HepG2 (cell line): ENCODE measurements around the gene URB1. TPM values are rescaled to one million over a fixed set of nuclear protein-coding genes. Genes with fewer than 3 reads are reported as not detected.

Experiments used
- ATAC-seq: fragments of 200-7000 bp; cut with Tn5 transposase; 3 replicates; pipeline ENCODE4 v1.9.1; 2020; ENCODE audit warnings: mild to moderate bottlenecking, moderate library complexity
- BruUV-seq: library from RNA; stranded (reverse); fragments of 400-500 nt; replicated peaks from 2 replicates; lab custom pipeline; 2021; lab: Mats Ljungman, UMichigan
- CTCF ChIA-PET: fragments of 300-600 bp; formaldehyde crosslinking; extraction: SDS; loops from one replicate; lab custom pipeline; 2021; ENCODE audit warnings: low total read pairs, inconsistent platforms, low intra/inter-chr PET ratio; lab: Yijun Ruan, JAX
- POLR2A ChIA-PET: fragments of 350-600 bp; sonication (Branson Sonifier 250); formaldehyde crosslinking; loops from one replicate; lab custom pipeline; 2020; ENCODE audit warnings: antibody characterized with exemption, inconsistent platforms; lab: Yijun Ruan, JAX
- DNase-seq: peaks from one replicate; pipeline ENCODE4 v3.0.0-alpha.2; 2015; ENCODE audit warnings: low spot score
- FAIRE-seq: peaks from 3 replicates; lab custom pipeline; 2011; peaks lifted over from hg19 to GRCh38; lab: Jason Lieb, UNC
- H2AFZ ChIP-seq: one replicate; pipeline ENCODE4 v1.6.1; 2011; ENCODE audit warnings: low read length, inconsistent platforms
- H3K27ac ChIP-seq: fragments of 300-600 bp; 3 replicates; pipeline ENCODE4 v1.8.0; 2011; ENCODE audit warnings: mixed run types, mild to moderate bottlenecking, mixed read lengths, low read length, inconsistent platforms; ENCODE audit not compliant: insufficient read depth; ENCODE audit errors: extremely low read length
- H3K27me3 ChIP-seq, 2 experiments: fragments of 200-600 bp in 1 of 2; 2 replicates in 1 of 2; 3 replicates in 1 of 2; pipeline versions ENCODE4 v1.6.0 to v1.8.0; 2011; ENCODE audit warnings: low read length in 2 of 2, mild to moderate bottlenecking in 2 of 2, moderate library complexity in 2 of 2, inconsistent platforms in 1 of 2; ENCODE audit not compliant: insufficient read depth in 2 of 2, control insufficient read depth in 1 of 2
- H3K36me3 ChIP-seq, 2 experiments: fragments of 200-600 bp in 1 of 2; replicated peaks in 1 of 2; 2 replicates in 1 of 2; 3 replicates in 1 of 2; pipeline versions ENCODE4 v1.5.1 to v1.8.0; 2011; ENCODE audit warnings: low read length in 2 of 2, inconsistent platforms in 1 of 2; ENCODE audit not compliant: insufficient read depth in 2 of 2, control insufficient read depth in 1 of 2
- H3K4me1 ChIP-seq: 2 replicates; pipeline ENCODE4 v1.5.1; 2012; ENCODE audit warnings: low read length, inconsistent platforms; ENCODE audit not compliant: insufficient read depth
- H3K4me2 ChIP-seq: 2 replicates; pipeline ENCODE4 v1.6.0; 2011; ENCODE audit warnings: low read depth, low read length, inconsistent platforms
- H3K4me3 ChIP-seq, 3 experiments: fragments of 200-600 bp in 1 of 3; sonication (generic), shearing (Covaris generic) in 1 of 3; replicated peaks in 1 of 3; 2 replicates each; pipeline ENCODE4 v1.5.1; 2011 to 2016; ENCODE audit warnings: low read length in 3 of 3, inconsistent platforms in 2 of 3, low read depth in 2 of 3, mild to moderate bottlenecking in 2 of 3, control low read depth in 1 of 3, mixed read lengths in 1 of 3; ENCODE audit not compliant: insufficient read depth in 1 of 3
- H3K79me2 ChIP-seq: one replicate; pipeline ENCODE4 v1.6.1; 2011; ENCODE audit warnings: low read length, inconsistent platforms; ENCODE audit not compliant: insufficient read depth
- H3K9ac ChIP-seq: 2 replicates; pipeline ENCODE4 v1.6.0; 2011; ENCODE audit warnings: mild to moderate bottlenecking, low read depth, low read length, inconsistent platforms; ENCODE audit not compliant: insufficient read depth
- H3K9me3 ChIP-seq: 2 replicates; pipeline ENCODE4 v1.5.1; 2012; ENCODE audit warnings: mild to moderate bottlenecking, low read length
- H4K20me1 ChIP-seq: 2 replicates; pipeline ENCODE4 v1.6.0; 2011; ENCODE audit warnings: inconsistent platforms, mild to moderate bottlenecking, low read length, moderate library complexity; ENCODE audit not compliant: insufficient read depth
- ATF3 ChIP-seq: sonication (generic); formaldehyde crosslinking; IDR thresholded peaks from 2 replicates; pipeline ENCODE4 v1.4.0; 2020; ENCODE audit warnings: missing genetic modification reagents
- ATF4 ChIP-seq, 2 experiments: fragments of 450-650 bp in 1 of 2; sonication (generic) in 1 of 2; formaldehyde crosslinking; IDR thresholded peaks; 2 replicates each; pipeline versions ENCODE4 v1.5.0 to v1.8.0; 2020 to 2022; ENCODE audit warnings: mild to moderate bottlenecking in 1 of 2, missing genetic modification reagents in 1 of 2
- ATF7-NPFF ChIP-seq: sonication (generic); formaldehyde crosslinking; IDR thresholded peaks from 2 replicates; pipeline ENCODE4 v1.8.1; 2023; ENCODE audit warnings: mild to moderate bottlenecking, low read depth, missing genetic modification reagents, moderate library complexity
- CENPX ChIP-seq: sonication (generic); formaldehyde crosslinking; IDR thresholded peaks from 2 replicates; pipeline ENCODE4 v1.9.0; 2021; ENCODE audit warnings: mild to moderate bottlenecking, missing genetic modification reagents, moderate library complexity
- FOXO1 ChIP-seq: sonication (generic); formaldehyde crosslinking; IDR thresholded peaks from 2 replicates; pipeline ENCODE4 v1.4.0; 2020; ENCODE audit warnings: missing genetic modification reagents
- GMEB1 ChIP-seq: sonication (generic); formaldehyde crosslinking; IDR thresholded peaks from 2 replicates; pipeline ENCODE4 v1.5.1; 2020; ENCODE audit warnings: missing genetic modification reagents, mild to moderate bottlenecking, borderline replicate concordance
- POLR2AphosphoS2 ChIP-seq: IDR thresholded peaks from 2 replicates; pipeline ENCODE4 v1.6.1; 2011; ENCODE audit warnings: low read depth, low read length, improper control_type of control experiment
- STAT5B ChIP-seq: sonication (generic); formaldehyde crosslinking; IDR thresholded peaks from 2 replicates; pipeline ENCODE4 v1.4.0; 2020; ENCODE audit warnings: missing genetic modification reagents
- ZBTB38 ChIP-seq: sonication (generic); formaldehyde crosslinking; IDR thresholded peaks from 2 replicates; pipeline ENCODE4 v1.5.1; 2020; ENCODE audit warnings: mild to moderate bottlenecking, missing genetic modification reagents
- ZNF292 ChIP-seq: sonication (generic); formaldehyde crosslinking; IDR thresholded peaks from 2 replicates; pipeline ENCODE4 v1.8.1; 2022; ENCODE audit warnings: mild to moderate bottlenecking, low read depth, missing genetic modification reagents, borderline replicate concordance
- ZNF329 ChIP-seq: sonication (generic); formaldehyde crosslinking; IDR thresholded peaks from 2 replicates; pipeline ENCODE4 v1.9.0; 2021; ENCODE audit warnings: low read depth, mild to moderate bottlenecking, missing genetic modification reagents
- ZNF354B ChIP-seq: sonication (generic); formaldehyde crosslinking; IDR thresholded peaks from 2 replicates; pipeline ENCODE4 v1.8.0; 2022; ENCODE audit warnings: mild to moderate bottlenecking, missing genetic modification reagents
- ZNF543 ChIP-seq: sonication (generic); formaldehyde crosslinking; IDR thresholded peaks from 2 replicates; pipeline ENCODE4 v1.4.0; 2020; ENCODE audit warnings: mild to moderate bottlenecking, missing genetic modification reagents
- ZNF556 ChIP-seq: sonication (generic); formaldehyde crosslinking; IDR thresholded peaks from 2 replicates; pipeline ENCODE4 v1.4.0; 2020; ENCODE audit warnings: mild to moderate bottlenecking, missing genetic modification reagents, borderline replicate concordance
- ZNF557 ChIP-seq: sonication (generic); formaldehyde crosslinking; IDR thresholded peaks from 2 replicates; pipeline ENCODE4 v1.4.0; 2020; ENCODE audit warnings: missing genetic modification reagents
- ZNF619 ChIP-seq: sonication (generic); formaldehyde crosslinking; IDR thresholded peaks from 2 replicates; pipeline ENCODE4 v1.4.0; 2020; ENCODE audit warnings: mild to moderate bottlenecking, missing genetic modification reagents
- ZSCAN30 ChIP-seq: sonication (generic); formaldehyde crosslinking; IDR thresholded peaks from 2 replicates; pipeline ENCODE4 v1.5.0; 2020; ENCODE audit warnings: mild to moderate bottlenecking, missing genetic modification reagents
- WGBS: methylation state at CpG from one replicate; pipeline ENCODE4 v1.1.6; 2017; ENCODE audit warnings: low lambda C conversion rate; 5-methylcytosine and 5-hydroxymethylcytosine counted together
- in situ Hi-C: cut with HindIII; loops from 2 replicates; pipeline ENCODE4 v1.10.0; 2017; ENCODE audit warnings: low pct_unique_long_range_greater_than_20kb; ENCODE audit not compliant: extremely low pct_ligation_motif_present
- intact Hi-C: fragments of 100-400 bp; cut with micrococcal nuclease; formaldehyde crosslinking; loops from one replicate; pipeline ENCODE4 v1.10.0; 2022; ENCODE audit not compliant: unreplicated experiment
- polyA plus RNA-seq, 8 experiments: library from polyadenylated mRNA; depleted of rRNA in 3 of 8; stranded (reverse) in 7 of 8; unstranded in 1 of 8; fragments of >200 nt; fragmentation: Illumina TruSeq in 4 of 8; extraction: Trizol in 4 of 8; gene quantifications; 2 replicates each; pipeline versions ENCODE4 v1.2.1 to v1.2.3, GENCODE V29; 2011 to 2016; ENCODE audit warnings: low read depth in 4 of 8, missing spikeins in 1 of 8, mixed read lengths in 1 of 8; ENCODE audit not compliant: insufficient read depth in 1 of 8
- total RNA-seq, 5 experiments: library from RNA; depleted of rRNA; stranded (reverse); fragments of >200 nt; fragmentation: Illumina TruSeq; extraction: Trizol; gene quantifications; 2 replicates each; pipeline ENCODE4 v1.2.3, GENCODE V29; 2016; ENCODE audit warnings: low read depth in 1 of 5
- TF ChIP-seq, protein P1 (sequence below): IDR thresholded peaks from 2 replicates; pipeline ENCODE4 v1.4.0; 2020; ENCODE audit warnings: mild to moderate bottlenecking, missing genetic modification reagents

URB1 gene
- total and polyA plus RNA-seq, 2 of the 13 experiments (the other 11 are each of a cell fraction or from before 2014, with no cell fraction given) = 4.5 to 16.7 TPM

GRCh38 chr21:32392299-32392879, 423 bp downstream of the URB1 start:
- peak; percentile 67 for ATAC-seq
- H3K9me3 ChIP-seq = no peaks in the 10 kb centered on the region
- ChIA-PET CTCF (interaction anchor here (1.6 kb wide), 1 partner anchor 209 kb away, joined by 4 read pairs; no protein-coding TSS in a partner anchor), POLR2A (interaction anchor here (0.8 to 2.5 kb wide), 6 partner anchors 28 to 220 kb away, joined by 4 to 22 read pairs (median 4); partner anchors contain the start of gene CFAP298)
- no peak overlapping the region for H2AFZ ChIP-seq
- intact Hi-C loops (loop anchor here (1.0 kb wide), 1 partner anchor 62 kb away; no protein-coding TSS in a partner anchor), in situ Hi-C loops (no loop called here)
- DNase-seq = no peak
- peaks cover 51% of the 10 kb centered on the region for H3K4me1 ChIP-seq
- BruUV-seq = TSS peak; percentile 70
- peak overlapping the region; percentile 80 for H3K4me2 ChIP-seq
- H4K20me1 ChIP-seq = peaks cover 7% of the 10 kb centered on the region; the same call in 1 of the 2 replicates
- FAIRE-seq = no peak
- H3K27me3 ChIP-seq = no peaks in the 10 kb centered on the region
- peak overlapping the region; percentile 79 to 88 (median 88) for H3K4me3 ChIP-seq
- H3K36me3 ChIP-seq = peaks cover 8 to 25% of the 10 kb centered on the region in 2 experiments; a peak in 4 of 5 replicates
- peak overlapping the region; percentile 27 for H3K27ac ChIP-seq
- peaks cover 43% of the 10 kb centered on the region for H3K79me2 ChIP-seq
- H3K9ac ChIP-seq = peak overlapping the region; percentile 79
- WGBS = 2% methylated on average over 7 of the region's 32 CpGs
- TF ChIP-seq ATF7-NPFF (CRISPR knock-in tag) (no peak), ZNF557 (CRISPR knock-in tag) (no peak), CENPX (CRISPR knock-in tag) (no peak), ZNF619 (CRISPR knock-in tag) (no peak), ATF4 (CRISPR knock-in tag; IDR thresholded peaks at IDR 0.05) (no peak; a peak in 1 of 4 replicates), ZNF556 (CRISPR knock-in tag) (0 out of 2 replicates have a peak, but pooled peaks have one; percentile 33), ZNF543 (CRISPR knock-in tag) (0 out of 2 replicates have a peak, but pooled peaks have one; percentile 28), FOXO1 (no peak), POLR2AphosphoS2 (no peak), STAT5B (no peak), GMEB1 (CRISPR knock-in tag) (no peak), ZBTB38 (CRISPR knock-in tag) (no peak), ZNF329 (CRISPR knock-in tag) (no peak), ZSCAN30 (CRISPR knock-in tag) (0 out of 2 replicates have a peak, but pooled peaks have one; percentile 29), ZNF292 (CRISPR knock-in tag) (no peak), ATF3 (CRISPR knock-in tag) (no peak), ZNF354B (CRISPR knock-in tag) (peak; percentile 82; the same call in 1 of the 2 replicates)
- TF ChIP-seq, protein P1, sequence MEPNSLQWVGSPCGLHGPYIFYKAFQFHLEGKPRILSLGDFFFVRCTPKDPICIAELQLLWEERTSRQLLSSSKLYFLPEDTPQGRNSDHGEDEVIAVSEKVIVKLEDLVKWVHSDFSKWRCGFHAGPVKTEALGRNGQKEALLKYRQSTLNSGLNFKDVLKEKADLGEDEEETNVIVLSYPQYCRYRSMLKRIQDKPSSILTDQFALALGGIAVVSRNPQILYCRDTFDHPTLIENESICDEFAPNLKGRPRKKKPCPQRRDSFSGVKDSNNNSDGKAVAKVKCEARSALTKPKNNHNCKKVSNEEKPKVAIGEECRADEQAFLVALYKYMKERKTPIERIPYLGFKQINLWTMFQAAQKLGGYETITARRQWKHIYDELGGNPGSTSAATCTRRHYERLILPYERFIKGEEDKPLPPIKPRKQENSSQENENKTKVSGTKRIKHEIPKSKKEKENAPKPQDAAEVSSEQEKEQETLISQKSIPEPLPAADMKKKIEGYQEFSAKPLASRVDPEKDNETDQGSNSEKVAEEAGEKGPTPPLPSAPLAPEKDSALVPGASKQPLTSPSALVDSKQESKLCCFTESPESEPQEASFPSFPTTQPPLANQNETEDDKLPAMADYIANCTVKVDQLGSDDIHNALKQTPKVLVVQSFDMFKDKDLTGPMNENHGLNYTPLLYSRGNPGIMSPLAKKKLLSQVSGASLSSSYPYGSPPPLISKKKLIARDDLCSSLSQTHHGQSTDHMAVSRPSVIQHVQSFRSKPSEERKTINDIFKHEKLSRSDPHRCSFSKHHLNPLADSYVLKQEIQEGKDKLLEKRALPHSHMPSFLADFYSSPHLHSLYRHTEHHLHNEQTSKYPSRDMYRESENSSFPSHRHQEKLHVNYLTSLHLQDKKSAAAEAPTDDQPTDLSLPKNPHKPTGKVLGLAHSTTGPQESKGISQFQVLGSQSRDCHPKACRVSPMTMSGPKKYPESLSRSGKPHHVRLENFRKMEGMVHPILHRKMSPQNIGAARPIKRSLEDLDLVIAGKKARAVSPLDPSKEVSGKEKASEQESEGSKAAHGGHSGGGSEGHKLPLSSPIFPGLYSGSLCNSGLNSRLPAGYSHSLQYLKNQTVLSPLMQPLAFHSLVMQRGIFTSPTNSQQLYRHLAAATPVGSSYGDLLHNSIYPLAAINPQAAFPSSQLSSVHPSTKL (CRISPR knock-in tag) = no peak
